Left lung (tissue), 8 donors: Measurements from ENCODE around the gene CBLN3. TPM values are rescaled to one million over a fixed set of nuclear protein-coding genes. Genes with fewer than 3 reads are reported as not detected.

Experiments used
- polyA plus RNA-seq, 6 donors: library from polyadenylated mRNA; unstranded; fragments of 120-200 nt; gene quantifications; one replicate each; pipeline ENCODE4 v1.2.1, GENCODE V29; 2013; ENCODE audit not compliant: insufficient read length in 6 of 6
- total RNA-seq, 2 donors: library from RNA; stranded (reverse); fragmentation: NEBNext Ultra II Directional; extraction: Animal tissue kit (Norgen Biotek cat#: 25700); gene quantifications; one replicate each; pipeline ENCODE4 v1.2.1, GENCODE V29; 2021
- donor health status: DM: no; HTN: yes; CAD: no.
- donor health status: DM: no; HTN: no; CAD: no.

CBLN3 gene
- total and polyA plus RNA-seq, 8 donors = 2.2 to 6.4 (median 3.8) TPM

Other genes starting within 250 kb of the CBLN3 start
- 10 to 100 TPM; 25.0 to 62.4 TPM for gene IPO4, start 240.9 kb downstream of the CBLN3 start, total RNA-seq
- gene IPO4, start 240.9 kb downstream of the CBLN3 start, polyA plus RNA-seq = 10 to 100 TPM; 22.6 to 39.5 (median 29.0) TPM
- gene TM9SF1, start 234.2 kb downstream of the CBLN3 start, total RNA-seq = 10 to 100 TPM; 64.9 to 72.5 TPM
- 10 to 100 TPM; 28.1 to 37.6 (median 32.4) TPM for gene TM9SF1, start 234.2 kb downstream of the CBLN3 start, polyA plus RNA-seq
- gene TSSK4, start 224.0 kb downstream of the CBLN3 start, total RNA-seq = under 1 TPM; 0.37 to 0.55 TPM
- gene TSSK4, start 224.0 kb downstream of the CBLN3 start, polyA plus RNA-seq = 10 to 100 TPM in 5 of 6 donors, 1 to 10 TPM in 1; 9.6 to 16.1 (median 13.7) TPM
- gene CHMP4A, start 216.2 kb downstream of the CBLN3 start, total RNA-seq = 10 to 100 TPM; 35.0 to 46.7 TPM
- gene CHMP4A, start 216.2 kb downstream of the CBLN3 start, polyA plus RNA-seq = 10 to 100 TPM; 52.8 to 64.6 (median 58.8) TPM
- gene MDP1, start 213.6 kb downstream of the CBLN3 start, total RNA-seq = 10 to 100 TPM; 12.4 to 13.8 TPM
- 10 to 100 TPM in 5 of 6 donors, 1 to 10 TPM in 1; 9.8 to 19.4 (median 11.7) TPM for gene MDP1, start 213.6 kb downstream of the CBLN3 start, polyA plus RNA-seq
- 100 to 1,000 TPM; 162 to 163 TPM for gene NEDD8, start 197.3 kb downstream of the CBLN3 start, total RNA-seq
- 100 to 1,000 TPM; 185 to 219 (median 203) TPM for gene NEDD8, start 197.3 kb downstream of the CBLN3 start, polyA plus RNA-seq
- gene GMPR2, start 196.7 kb downstream of the CBLN3 start, total RNA-seq = 10 to 100 TPM; 63.6 to 69.6 TPM
- gene GMPR2, start 196.7 kb downstream of the CBLN3 start, polyA plus RNA-seq = 100 to 1,000 TPM in 4 of 6 donors, 10 to 100 TPM in 2; 96.6 to 117 (median 114) TPM
- 100 to 1,000 TPM; 105 to 110 TPM for gene TINF2, start 187.0 kb downstream of the CBLN3 start, total RNA-seq
- gene TINF2, start 187.0 kb downstream of the CBLN3 start, polyA plus RNA-seq = 10 to 100 TPM; 52.2 to 67.0 (median 58.3) TPM
- 1 to 10 TPM; 7.6 to 9.6 TPM for gene TGM1, start 166.5 kb downstream of the CBLN3 start, total RNA-seq
- gene TGM1, start 166.5 kb downstream of the CBLN3 start, polyA plus RNA-seq = 1 to 10 TPM; 2.6 to 4.3 (median 3.2) TPM
- gene RABGGTA, start 158.1 kb downstream of the CBLN3 start, total RNA-seq = 10 to 100 TPM; 49.3 to 53.3 TPM
- 10 to 100 TPM; 20.2 to 28.7 (median 25.6) TPM for gene RABGGTA, start 158.1 kb downstream of the CBLN3 start, polyA plus RNA-seq
- 10 to 100 TPM; 24.9 to 50.2 TPM for gene DHRS1, start 129.9 kb downstream of the CBLN3 start, total RNA-seq
- 10 to 100 TPM; 37.7 to 55.5 (median 42.6) TPM for gene DHRS1, start 129.9 kb downstream of the CBLN3 start, polyA plus RNA-seq
- 10 to 100 TPM; 22.4 to 24.8 TPM for gene NOP9, start 129.8 kb downstream of the CBLN3 start, total RNA-seq
- 10 to 100 TPM; 22.4 to 28.4 (median 26.0) TPM for gene NOP9, start 129.8 kb downstream of the CBLN3 start, polyA plus RNA-seq
- 10 to 100 TPM in 1 of 2 donors, 1 to 10 TPM in 1; 9.2 to 22.7 TPM for gene CIDEB, start 121.7 kb downstream of the CBLN3 start, total RNA-seq
- gene CIDEB, start 121.7 kb downstream of the CBLN3 start, polyA plus RNA-seq = 10 to 100 TPM in 5 of 6 donors, 1 to 10 TPM in 1; 9.5 to 14.8 (median 13.9) TPM
- gene LTB4R2, start 119.5 kb downstream of the CBLN3 start, total RNA-seq = 1 to 10 TPM; 4.5 to 6.3 TPM
- gene LTB4R2, start 119.5 kb downstream of the CBLN3 start, polyA plus RNA-seq = 1 to 10 TPM; 4.0 to 5.9 (median 5.6) TPM
- gene LTB4R, start 118.2 kb downstream of the CBLN3 start, total RNA-seq = 10 to 100 TPM in 1 of 2 donors, 1 to 10 TPM in 1; 5.9 to 26.1 TPM
- 1 to 10 TPM; 5.3 to 7.7 (median 6.5) TPM for gene LTB4R, start 118.2 kb downstream of the CBLN3 start, polyA plus RNA-seq
- gene ADCY4, start 94.6 kb downstream of the CBLN3 start, total RNA-seq = 10 to 100 TPM; 38.2 to 45.2 TPM
- 10 to 100 TPM; 25.7 to 48.5 (median 32.2) TPM for gene ADCY4, start 94.6 kb downstream of the CBLN3 start, polyA plus RNA-seq
- gene RIPK3, start 89.7 kb downstream of the CBLN3 start, total RNA-seq = 10 to 100 TPM; 16.1 to 26.3 TPM
- gene RIPK3, start 89.7 kb downstream of the CBLN3 start, polyA plus RNA-seq = 1 to 10 TPM; 2.4 to 3.8 (median 3.0) TPM
- gene NFATC4, start 61.5 kb downstream of the CBLN3 start, total RNA-seq = 10 to 100 TPM; 39.4 to 64.2 TPM
- gene NFATC4, start 61.5 kb downstream of the CBLN3 start, polyA plus RNA-seq = 100 to 1,000 TPM in 1 of 6 donors, 10 to 100 TPM in 5; 72.2 to 102 (median 89.4) TPM
- gene NYNRIN, start 30.7 kb downstream of the CBLN3 start, total RNA-seq = 10 to 100 TPM; 16.2 to 23.4 TPM
- gene NYNRIN, start 30.7 kb downstream of the CBLN3 start, polyA plus RNA-seq = 100 to 1,000 TPM in 3 of 6 donors, 10 to 100 TPM in 3; 86.3 to 120 (median 98.9) TPM
- 10 to 100 TPM; 48.0 to 49.3 TPM for gene KHNYN, start 286 bp upstream of the CBLN3 start, total RNA-seq
- 10 to 100 TPM; 46.8 to 56.6 (median 51.3) TPM for gene KHNYN, start 286 bp upstream of the CBLN3 start, polyA plus RNA-seq
- 10 to 100 TPM; 32.7 to 40.7 TPM for gene SDR39U1, start 13.1 kb upstream of the CBLN3 start, total RNA-seq
- 10 to 100 TPM; 39.9 to 51.9 (median 47.7) TPM for gene SDR39U1, start 13.1 kb upstream of the CBLN3 start, polyA plus RNA-seq
- gene CMA1, start 78.6 kb upstream of the CBLN3 start, total RNA-seq = not detected
- under 1 TPM in 5 of 6 donors, not detected in 1; 0.17 to 0.74 (median 0.40) TPM for gene CMA1, start 78.6 kb upstream of the CBLN3 start, polyA plus RNA-seq
- 1 to 10 TPM; 1.9 to 5.1 TPM for gene CTSG, start 146.6 kb upstream of the CBLN3 start, total RNA-seq
- 1 to 10 TPM; 1.1 to 2.9 (median 1.6) TPM for gene CTSG, start 146.6 kb upstream of the CBLN3 start, polyA plus RNA-seq
- 1 to 10 TPM; 2.2 to 5.5 TPM for gene GZMH, start 180.0 kb upstream of the CBLN3 start, total RNA-seq
- 1 to 10 TPM in 1 of 6 donors, under 1 TPM in 5; 0.30 to 1.5 (median 0.53) TPM for gene GZMH, start 180.0 kb upstream of the CBLN3 start, polyA plus RNA-seq
- gene GZMB, start 204.5 kb upstream of the CBLN3 start, total RNA-seq = 1 to 10 TPM; 7.4 to 8.2 TPM
- 1 to 10 TPM in 4 of 6 donors, under 1 TPM in 2; 0.53 to 2.1 (median 1.3) TPM for gene GZMB, start 204.5 kb upstream of the CBLN3 start, polyA plus RNA-seq